GM12875 (cell line): ENCODE measurements around the gene SNX22.

Experiments
- H3K4me3 ChIP-seq: one replicate; pipeline ENCODE4 v1.5.1; 2011; ENCODE audit warnings: low read depth, low read length, control low read depth
- TF ChIP-seq, protein P1 (sequence below): IDR thresholded peaks from 2 replicates; pipeline ENCODE4 v1.5.1; 2011; ENCODE audit warnings: low read depth, mild to moderate bottlenecking, control low read depth, inconsistent platforms, low read length, moderate library complexity, borderline replicate concordance; ENCODE audit not compliant: insufficient read depth

The SNX22 gene

GRCh38 chr15:64156652-64157331 is 5.3 kb downstream of the SNX22 start:
- TF ChIP-seq, protein P1, sequence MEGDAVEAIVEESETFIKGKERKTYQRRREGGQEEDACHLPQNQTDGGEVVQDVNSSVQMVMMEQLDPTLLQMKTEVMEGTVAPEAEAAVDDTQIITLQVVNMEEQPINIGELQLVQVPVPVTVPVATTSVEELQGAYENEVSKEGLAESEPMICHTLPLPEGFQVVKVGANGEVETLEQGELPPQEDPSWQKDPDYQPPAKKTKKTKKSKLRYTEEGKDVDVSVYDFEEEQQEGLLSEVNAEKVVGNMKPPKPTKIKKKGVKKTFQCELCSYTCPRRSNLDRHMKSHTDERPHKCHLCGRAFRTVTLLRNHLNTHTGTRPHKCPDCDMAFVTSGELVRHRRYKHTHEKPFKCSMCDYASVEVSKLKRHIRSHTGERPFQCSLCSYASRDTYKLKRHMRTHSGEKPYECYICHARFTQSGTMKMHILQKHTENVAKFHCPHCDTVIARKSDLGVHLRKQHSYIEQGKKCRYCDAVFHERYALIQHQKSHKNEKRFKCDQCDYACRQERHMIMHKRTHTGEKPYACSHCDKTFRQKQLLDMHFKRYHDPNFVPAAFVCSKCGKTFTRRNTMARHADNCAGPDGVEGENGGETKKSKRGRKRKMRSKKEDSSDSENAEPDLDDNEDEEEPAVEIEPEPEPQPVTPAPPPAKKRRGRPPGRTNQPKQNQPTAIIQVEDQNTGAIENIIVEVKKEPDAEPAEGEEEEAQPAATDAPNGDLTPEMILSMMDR: no peak
- H3K4me3 ChIP-seq: no peak overlapping the region

DNA sequence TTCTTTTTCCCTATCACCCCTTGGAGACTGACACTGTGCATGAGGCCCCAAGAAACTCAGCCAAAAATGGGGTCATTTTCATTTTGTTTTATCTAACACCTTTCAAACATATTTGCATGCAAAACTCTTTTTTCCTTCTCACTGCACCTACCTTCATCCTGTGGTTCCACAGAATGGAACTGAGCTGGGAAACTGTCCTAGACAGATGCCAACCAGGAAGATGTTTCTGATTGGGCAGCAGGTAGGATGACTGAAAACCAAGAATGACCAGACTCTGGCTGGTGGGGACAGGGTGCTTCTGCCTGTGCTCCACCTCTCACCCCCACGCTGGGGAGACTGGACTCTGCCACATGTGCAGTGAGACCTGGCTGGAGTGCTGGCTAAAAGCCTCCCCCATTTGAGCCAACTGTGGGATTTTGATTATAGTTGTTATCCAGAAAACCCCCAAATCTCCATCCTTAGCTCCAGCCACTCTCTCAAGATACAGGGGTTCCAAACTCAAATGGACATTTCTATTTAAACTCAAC is 6.1 kb downstream of the SNX22 start:
- TF ChIP-seq, protein P1: no peak

GRCh38 chr15:64158363-64159134 is 7.0 kb downstream of the SNX22 start:
- TF ChIP-seq, protein P1: no peak
- no peak overlapping the region for H3K4me3 ChIP-seq

More for the DNA sequence above, 6.1 kb downstream of the SNX22 start:
- no peak overlapping the region for H3K4me3 ChIP-seq

GRCh38 chr15:64161688-64162477 is 10.4 kb downstream of the SNX22 start:
- TF ChIP-seq, protein P1: no peak
- peak overlapping the region; percentile 95 for H3K4me3 ChIP-seq

- TF ChIP-seq, protein P1: no peak
- peak overlapping the region; percentile 95 for H3K4me3 ChIP-seq
These were observed 10.9 kb downstream of the SNX22 start for GRCh38 chr15:64162478-64162868.

DNA sequence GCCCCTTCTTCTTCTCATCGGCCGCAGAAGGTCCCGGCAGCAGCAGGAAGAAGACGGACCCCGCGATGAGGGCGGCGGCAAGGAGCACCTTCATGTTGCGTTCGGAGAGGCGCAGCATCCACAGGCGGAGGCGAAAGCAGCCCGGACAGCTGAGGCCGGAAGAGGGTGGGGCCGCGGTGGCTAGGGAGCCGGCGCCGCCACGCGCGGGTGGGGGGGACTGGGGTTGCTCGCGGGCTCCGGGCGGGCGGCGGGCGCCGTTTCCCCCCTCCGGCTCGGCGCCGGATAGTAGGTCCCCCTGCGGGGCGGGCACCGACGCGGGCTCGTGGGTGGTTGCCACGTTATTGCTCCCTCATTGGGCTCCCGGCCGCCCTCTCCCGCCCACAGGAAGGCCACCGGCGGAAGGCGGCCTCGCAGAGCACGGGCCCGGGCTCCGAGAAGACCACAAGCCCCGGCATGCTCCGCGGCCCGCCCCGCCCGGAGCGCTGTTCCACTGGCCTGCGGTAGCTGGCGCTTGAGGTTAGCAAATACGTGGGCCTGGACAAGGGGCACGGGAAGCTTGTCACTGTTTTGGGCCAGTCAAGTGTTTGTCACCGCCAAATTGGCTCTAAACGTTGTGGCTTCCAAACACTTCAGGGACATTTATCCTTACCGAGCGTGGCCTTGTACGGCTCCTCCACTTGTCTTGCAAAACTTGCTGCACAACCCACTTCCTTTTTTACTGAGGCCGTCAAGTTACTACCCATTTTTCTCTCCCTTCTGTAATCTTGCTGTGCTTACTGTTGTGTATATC is 11.5 kb downstream of the SNX22 start, which contains the start of gene PPIB:
TSS of gene PPIB (minus strand) at position 154 of the 790 bp plus-strand sequence. CDS start at position 118, 36 bp downstream.
- TF ChIP-seq, protein P1: peak; percentile 57
- peak within 1 kb of the TSS; percentile 95 for H3K4me3 ChIP-seq
